GM18907 (cell line): ENCODE data around the gene TPRN.

Source experiments
- ATAC-seq: cut with Tn5 transposase; IDR thresholded peaks from one replicate; pipeline ENCODE4 v1.9.1; 2021; ENCODE audit warnings: mild to moderate bottlenecking, moderate library complexity; ENCODE audit not compliant: unreplicated experiment

The TPRN gene

DNA sequence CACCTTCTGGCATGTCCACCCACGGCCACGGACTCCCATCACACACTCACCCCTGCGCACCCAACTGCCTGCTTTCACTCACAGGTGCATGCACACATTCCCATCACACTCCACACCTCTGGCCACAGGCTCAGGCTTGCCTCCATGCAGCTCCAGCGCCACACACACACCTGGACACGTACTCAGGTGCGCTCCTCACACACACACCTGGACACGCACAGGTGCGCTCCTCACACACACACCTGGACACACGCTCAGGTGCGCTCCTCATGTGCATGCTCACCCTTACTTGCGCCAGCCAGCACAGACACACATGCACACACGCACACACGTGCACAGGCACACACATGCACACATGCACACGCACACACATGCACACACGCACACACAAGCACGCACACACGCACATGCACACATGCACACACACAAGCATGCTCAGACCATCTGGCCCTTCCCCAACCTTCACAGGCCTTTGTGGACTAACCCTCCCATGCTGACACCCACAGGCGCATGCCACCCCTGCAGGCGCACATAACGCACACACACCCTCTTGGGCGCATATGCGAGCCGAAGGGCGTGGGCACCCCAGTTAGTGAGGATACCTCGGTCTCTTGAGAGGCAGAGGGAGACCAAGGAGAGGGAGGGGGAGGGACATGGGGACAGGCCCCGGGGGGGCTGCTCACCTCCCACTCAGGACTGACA, 53.3 kb downstream of the TPRN start:
- no peak for ATAC-seq

DNA sequence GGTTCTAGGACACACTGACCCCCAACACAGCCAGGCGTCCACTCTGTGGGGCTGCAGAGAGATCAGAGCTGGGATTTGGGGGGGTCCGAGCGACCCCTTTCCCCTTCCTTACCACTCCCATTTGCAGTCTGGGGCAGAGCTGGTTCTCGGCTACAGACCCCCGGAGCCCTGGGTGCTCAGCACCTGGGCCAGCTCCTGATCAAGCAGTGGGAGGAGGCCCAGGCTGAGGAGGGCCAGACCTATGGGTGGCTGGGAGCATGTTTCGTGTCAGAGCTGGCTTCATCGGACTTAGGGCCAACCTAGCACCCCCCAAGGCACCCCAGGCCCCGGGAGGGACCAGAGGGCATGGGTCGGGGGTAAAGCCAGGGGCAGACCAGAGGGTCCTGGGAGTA, 54.0 kb downstream of the TPRN start:
- no peak for ATAC-seq

DNA sequence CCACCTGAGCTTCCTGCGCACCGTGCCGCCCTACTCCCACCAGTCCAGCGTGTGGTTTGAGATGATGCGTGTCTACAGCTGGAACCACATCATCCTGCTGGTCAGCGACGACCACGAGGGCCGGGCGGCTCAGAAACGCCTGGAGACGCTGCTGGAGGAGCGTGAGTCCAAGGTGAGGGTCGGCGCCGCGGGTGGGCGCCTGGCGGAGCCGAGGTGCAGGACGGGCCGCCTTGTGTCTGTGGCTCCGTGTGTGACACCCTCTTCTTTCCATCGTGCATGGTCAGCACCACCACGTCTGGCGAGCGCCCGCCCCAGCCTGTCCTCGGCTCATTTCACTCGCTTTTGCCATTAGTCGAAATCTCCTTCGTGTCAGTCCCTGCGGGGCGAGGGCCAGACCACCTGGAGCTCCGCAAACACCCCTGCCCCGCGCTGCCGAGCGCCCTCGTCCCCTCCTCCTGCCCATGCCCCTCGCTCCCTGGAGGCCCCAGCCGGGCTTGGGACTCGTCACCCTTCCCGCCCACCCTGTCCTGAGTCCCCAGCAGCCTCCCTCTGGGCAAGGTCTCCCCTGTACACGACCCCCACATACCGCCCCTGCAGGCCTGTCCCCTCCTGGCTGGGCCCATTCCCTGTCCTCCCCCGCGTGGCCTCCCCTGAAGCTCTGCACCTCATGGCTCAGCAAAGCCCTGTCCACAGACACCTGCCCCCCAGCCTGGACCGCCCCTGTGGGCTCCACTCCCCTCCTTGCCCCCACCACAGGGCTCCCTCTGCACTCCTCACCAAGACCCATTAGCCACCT, 54.6 kb downstream of the TPRN start:
- no peak for ATAC-seq

DNA sequence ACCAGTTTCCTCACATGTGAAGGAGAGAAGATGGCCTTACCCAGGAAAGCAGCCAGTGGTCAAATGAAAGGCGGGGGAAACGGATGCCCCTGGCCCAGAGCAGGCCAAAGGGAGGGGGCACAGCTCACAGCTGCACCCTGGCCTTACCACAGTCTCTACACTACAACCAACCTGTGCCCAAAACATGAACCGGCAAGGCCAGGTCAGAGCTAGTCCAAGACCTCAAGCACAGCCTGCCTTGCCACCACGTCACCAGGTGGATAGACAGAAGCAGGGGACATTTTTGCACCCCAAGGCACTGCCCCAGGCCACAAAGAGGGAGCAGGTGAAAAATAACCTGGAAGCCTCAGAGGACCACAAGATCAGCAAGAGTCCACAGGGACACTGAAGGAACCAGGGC, 57.1 kb downstream of the TPRN start:
- ATAC-seq, result no peak

DNA sequence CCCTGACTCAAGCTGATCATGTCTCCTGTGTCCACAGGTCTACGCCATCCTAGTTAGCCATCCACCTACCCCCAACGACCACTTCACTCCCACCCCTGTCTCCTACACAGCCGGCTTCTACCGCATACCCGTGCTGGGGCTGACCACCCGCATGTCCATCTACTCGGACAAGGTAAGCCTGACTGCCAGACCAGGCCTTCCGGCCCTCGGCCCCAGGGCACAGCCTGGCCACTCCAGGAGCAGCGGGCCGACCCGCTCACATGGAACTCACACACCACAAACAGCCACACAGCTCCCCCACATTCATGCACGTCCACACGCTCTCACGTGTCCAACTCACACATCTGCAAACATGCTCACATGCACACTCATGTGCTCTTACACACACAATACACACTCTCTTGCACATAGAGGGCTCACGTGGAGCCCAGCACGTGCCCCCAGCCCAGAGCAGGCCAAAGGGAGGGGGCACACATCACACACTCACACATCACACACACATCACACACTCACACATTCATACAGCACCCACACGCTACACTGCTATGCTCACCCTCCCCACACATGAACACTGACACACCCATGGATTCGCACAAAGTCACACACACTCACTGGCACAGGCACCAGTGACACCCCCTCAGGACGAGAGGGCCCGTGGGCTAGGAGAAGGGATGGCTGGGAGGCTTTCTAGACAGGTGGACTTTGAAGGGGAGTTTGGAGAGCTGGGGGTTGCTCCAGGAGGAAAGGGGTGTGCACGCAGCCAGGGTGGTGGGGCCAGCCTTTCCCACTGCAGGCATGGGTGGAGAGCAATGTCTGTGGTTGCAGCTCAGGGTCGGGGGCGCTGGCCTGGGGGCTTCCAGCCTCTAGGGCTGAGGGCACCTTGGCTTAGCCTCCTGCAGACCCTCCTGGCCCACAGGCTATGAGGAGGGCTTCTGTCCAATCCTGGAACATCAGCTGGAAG, 58.3 kb downstream of the TPRN start:
- no peak for ATAC-seq
